HEK293 (cell line): ENCODE measurements around the gene DNAH8.

Experiments
- CTCF ChIA-PET: fragments of 350-600 bp; formaldehyde crosslinking; extraction: SDS; loops from one replicate; lab custom pipeline; 2021; ENCODE audit warnings: antibody characterized with exemption; lab: Yijun Ruan, JAX
- POLR2A ChIA-PET: fragments of 300-600 bp; formaldehyde crosslinking; extraction: SDS; loops from one replicate; lab custom pipeline; 2020; ENCODE audit warnings: antibody characterized with exemption, inconsistent platforms; lab: Yijun Ruan, JAX
- H3K27ac ChIP-seq: fragments of 200-500 bp; sonication (Bioruptor generic); 2 replicates; pipeline ENCODE4 v1.5.1; 2014; ENCODE audit warnings: low read depth, low read length, control low read depth, inconsistent platforms; ENCODE audit errors: extremely low read depth
- H3K36me3 ChIP-seq, 2 experiments: fragments of 200-500 bp in 1 of 2; sonication (Bioruptor generic) in 1 of 2; 1 replicate in 1 of 2; 2 replicates in 1 of 2; pipeline ENCODE4 v1.5.1; 2014 to 2017; ENCODE audit warnings: inconsistent platforms in 2 of 2, low read length in 2 of 2; ENCODE audit not compliant: control insufficient read depth in 2 of 2, insufficient read depth in 1 of 2
- H3K4me1 ChIP-seq: fragments of 200-500 bp; sonication (Bioruptor generic); 2 replicates; pipeline ENCODE4 v1.5.1; 2014; ENCODE audit warnings: mild to moderate bottlenecking, low read length, inconsistent platforms; ENCODE audit not compliant: control insufficient read depth, insufficient read depth
- H3K4me3 ChIP-seq: 2 replicates; pipeline ENCODE4 v1.5.1; 2011; ENCODE audit warnings: low read depth, mild to moderate bottlenecking, control low read depth, low read length, moderate library complexity
- H3K9me3 ChIP-seq: fragments of 200-500 bp; sonication (Bioruptor generic); 2 replicates; pipeline ENCODE4 v1.5.1; 2014; ENCODE audit warnings: low read depth, low read length, inconsistent platforms; ENCODE audit not compliant: control insufficient read depth, insufficient read depth
- BCL6B ChIP-seq: fragments of 450-650 bp; formaldehyde crosslinking; IDR thresholded peaks from 2 replicates; pipeline ENCODE4 v1.5.1; 2017; ENCODE audit warnings: missing biosample characterization, missing genetic modification characterization
- FEZF1 ChIP-seq: fragments of 450-650 bp; formaldehyde crosslinking; IDR thresholded peaks from 2 replicates; pipeline ENCODE4 v1.5.1; 2016; ENCODE audit warnings: missing biosample characterization, missing genetic modification characterization
- GLIS1 ChIP-seq: fragments of 450-650 bp; formaldehyde crosslinking; IDR thresholded peaks from 2 replicates; pipeline ENCODE4 v1.5.1; 2016; ENCODE audit warnings: missing biosample characterization, missing genetic modification characterization
- PATZ1 ChIP-seq: fragments of 450-650 bp; formaldehyde crosslinking; IDR thresholded peaks from 2 replicates; pipeline ENCODE4 v1.5.1; 2016; ENCODE audit warnings: missing biosample characterization, missing genetic modification characterization
- TRIM28 ChIP-seq: IDR thresholded peaks from 2 replicates; pipeline ENCODE4 v1.6.1; 2011; ENCODE audit warnings: low read length, control low read depth, borderline replicate concordance
- ZEB2 ChIP-seq: fragments of 450-650 bp; formaldehyde crosslinking; IDR thresholded peaks from 2 replicates; pipeline ENCODE4 v1.5.1; 2016; ENCODE audit warnings: missing biosample characterization, missing genetic modification characterization
- ZFP69B ChIP-seq: fragments of 450-650 bp; formaldehyde crosslinking; IDR thresholded peaks from 2 replicates; pipeline ENCODE4 v1.5.1; 2016; ENCODE audit warnings: missing biosample characterization, missing genetic modification characterization
- ZNF121 ChIP-seq: fragments of 450-650 bp; formaldehyde crosslinking; IDR thresholded peaks from 2 replicates; pipeline ENCODE4 v1.5.1; 2016; ENCODE audit warnings: missing biosample characterization, missing genetic modification characterization
- ZNF311 ChIP-seq: fragments of 450-650 bp; formaldehyde crosslinking; IDR thresholded peaks from 2 replicates; pipeline ENCODE4 v1.5.1; 2017; ENCODE audit warnings: missing biosample characterization, missing genetic modification characterization, borderline replicate concordance
- ZNF354C ChIP-seq: fragments of 450-650 bp; formaldehyde crosslinking; IDR thresholded peaks from 2 replicates; pipeline ENCODE4 v1.5.1; 2016; ENCODE audit warnings: missing biosample characterization, missing genetic modification characterization, low read depth, borderline replicate concordance
- ZNF391 ChIP-seq: fragments of 450-650 bp; formaldehyde crosslinking; IDR thresholded peaks from 2 replicates; pipeline ENCODE4 v1.5.1; 2016; ENCODE audit warnings: low read depth, missing biosample characterization, missing genetic modification characterization, borderline replicate concordance
- ZNF501 ChIP-seq: fragments of 450-650 bp; formaldehyde crosslinking; IDR thresholded peaks from 2 replicates; pipeline ENCODE4 v1.5.1; 2016; ENCODE audit warnings: missing biosample characterization, missing genetic modification characterization
- ZNF510 ChIP-seq: fragments of 450-650 bp; formaldehyde crosslinking; IDR thresholded peaks from 2 replicates; pipeline ENCODE4 v1.5.1; 2018; ENCODE audit warnings: mild to moderate bottlenecking, missing genetic modification characterization, missing biosample characterization; ENCODE audit not compliant: insufficient replicate concordance
- ZNF544 ChIP-seq: fragments of 450-650 bp; formaldehyde crosslinking; IDR thresholded peaks from 2 replicates; pipeline ENCODE4 v1.5.0; 2017; ENCODE audit warnings: missing biosample characterization, missing genetic modification characterization
- ZNF555 ChIP-seq: fragments of 450-650 bp; formaldehyde crosslinking; conservative IDR thresholded peaks from 2 replicates; pipeline ENCODE4 v1.5.1; 2017; ENCODE audit warnings: missing biosample characterization, mild to moderate bottlenecking, missing genetic modification characterization, inconsistent platforms
- ZNF571 ChIP-seq: fragments of 450-650 bp; formaldehyde crosslinking; IDR thresholded peaks from 2 replicates; pipeline ENCODE4 v1.5.0; 2017; ENCODE audit warnings: missing biosample characterization, missing genetic modification characterization
- ZNF621 ChIP-seq: fragments of 450-650 bp; formaldehyde crosslinking; IDR thresholded peaks from 2 replicates; pipeline ENCODE4 v1.5.1; 2017; ENCODE audit warnings: missing biosample characterization, missing genetic modification characterization
- ZSCAN23 ChIP-seq: fragments of 450-650 bp; formaldehyde crosslinking; IDR thresholded peaks from 2 replicates; pipeline ENCODE4 v1.5.1; 2016; ENCODE audit warnings: missing biosample characterization, missing genetic modification characterization
- TF ChIP-seq, protein P1 (sequence below): fragments of 450-650 bp; formaldehyde crosslinking; IDR thresholded peaks from 2 replicates; pipeline ENCODE4 v1.5.1; 2016; ENCODE audit warnings: missing biosample characterization, missing genetic modification characterization
- TF ChIP-seq, protein P2 (sequence below): fragments of 450-650 bp; formaldehyde crosslinking; IDR thresholded peaks from 2 replicates; pipeline ENCODE4 v1.5.1; 2016; ENCODE audit warnings: missing biosample characterization, missing genetic modification characterization, borderline replicate concordance
- TF ChIP-seq, protein P3 (sequence below): fragments of 450-650 bp; formaldehyde crosslinking; IDR thresholded peaks from 2 replicates; pipeline ENCODE4 v1.5.1; 2016; ENCODE audit warnings: missing biosample characterization, missing genetic modification characterization
- TF ChIP-seq, protein P4 (sequence below): fragments of 450-650 bp; formaldehyde crosslinking; IDR thresholded peaks from 2 replicates; pipeline ENCODE4 v1.5.1; 2016; ENCODE audit warnings: missing biosample characterization, missing genetic modification characterization

The DNAH8 gene

GRCh38 chr6:38695933-38696332, 19.2 kb upstream of the DNAH8 start:
- TF ChIP-seq ZNF501 (tag by site-specific recombination), result no peak
- TF ChIP-seq ZNF544 (tag by site-specific recombination), result no peak
- no peak for TF ChIP-seq ZNF621 (tag by site-specific recombination)
- no peak for TF ChIP-seq ZNF311 (tag by site-specific recombination)
- no peak for TF ChIP-seq ZSCAN23 (tag by site-specific recombination)
- TF ChIP-seq, all 188 proteins: peak for 0
- no peak overlapping the region for H3K27ac ChIP-seq
- H3K4me3 ChIP-seq, result no peak overlapping the region
- H3K4me1 ChIP-seq, result no peaks in the 10 kb centered on the region
- H3K9me3 ChIP-seq, result no peaks in the 10 kb centered on the region
- ChIA-PET POLR2A (no interaction called here), CTCF (interaction anchor here (1.2 kb wide), 1 partner anchor 202 kb away, joined by 4 read pairs; no protein-coding TSS in a partner anchor)
- H3K36me3 ChIP-seq, result peaks cover 7 to 33% of the 10 kb centered on the region in 2 experiments; a peak in 2 of 3 replicates

GRCh38 chr6:38696345-38696744, 18.8 kb upstream of the DNAH8 start:
- POLR2A ChIA-PET, result no interaction called here
- H3K4me3 ChIP-seq, result no peak overlapping the region
- no peaks in the 10 kb centered on the region for H3K4me1 ChIP-seq
- no peaks in the 10 kb centered on the region for H3K9me3 ChIP-seq
- H3K27ac ChIP-seq, result no peak overlapping the region
- H3K36me3 ChIP-seq, result peaks cover 7 to 37% of the 10 kb centered on the region in 2 experiments; a peak in 2 of 3 replicates
- CTCF ChIA-PET, result no interaction called here
- TF ChIP-seq ZNF571, result no peak
- TF ChIP-seq ZFP69B, result no peak
- no peak for TF ChIP-seq ZNF121 (tag by site-specific recombination)
- no peak for TF ChIP-seq ZNF391 (tag by site-specific recombination)
- TF ChIP-seq BCL6B (tag by site-specific recombination), result no peak
- no peak for TF ChIP-seq TRIM28
- TF ChIP-seq ZNF510 (tag by site-specific recombination), result no peak
- no peak for TF ChIP-seq FEZF1
- TF ChIP-seq ZNF555 (tag by site-specific recombination), result no peak
- TF ChIP-seq, protein P1, sequence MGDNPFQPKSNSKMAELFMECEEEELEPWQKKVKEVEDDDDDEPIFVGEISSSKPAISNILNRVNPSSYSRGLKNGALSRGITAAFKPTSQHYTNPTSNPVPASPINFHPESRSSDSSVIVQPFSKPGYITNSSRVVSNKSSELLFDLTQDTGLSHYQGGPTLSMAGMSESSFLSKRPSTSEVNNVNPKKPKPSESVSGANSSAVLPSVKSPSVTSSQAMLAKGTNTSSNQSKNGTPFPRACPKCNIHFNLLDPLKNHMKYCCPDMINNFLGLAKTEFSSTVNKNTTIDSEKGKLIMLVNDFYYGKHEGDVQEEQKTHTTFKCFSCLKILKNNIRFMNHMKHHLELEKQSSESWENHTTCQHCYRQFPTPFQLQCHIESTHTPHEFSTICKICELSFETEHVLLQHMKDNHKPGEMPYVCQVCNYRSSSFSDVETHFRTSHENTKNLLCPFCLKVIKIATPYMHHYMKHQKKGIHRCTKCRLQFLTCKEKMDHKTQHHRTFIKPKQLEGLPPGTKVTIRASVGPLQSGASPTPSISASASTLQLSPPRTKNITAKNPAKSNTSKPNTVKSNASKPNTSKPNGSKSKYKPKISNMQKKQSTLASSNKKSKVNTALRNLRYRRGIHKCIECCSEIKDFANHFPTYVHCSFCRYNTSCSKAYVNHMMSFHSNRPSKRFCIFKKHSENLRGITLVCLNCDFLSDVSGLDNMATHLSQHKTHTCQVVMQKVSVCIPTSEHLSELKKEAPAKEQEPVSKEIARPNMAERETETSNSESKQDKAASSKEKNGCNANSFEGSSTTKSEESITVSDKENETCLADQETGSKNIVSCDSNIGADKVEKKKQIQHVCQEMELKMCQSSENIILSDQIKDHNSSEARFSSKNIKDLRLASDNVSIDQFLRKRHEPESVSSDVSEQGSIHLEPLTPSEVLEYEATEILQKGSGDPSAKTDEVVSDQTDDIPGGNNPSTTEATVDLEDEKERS (tag by site-specific recombination), result no peak
- TF ChIP-seq, protein P2, sequence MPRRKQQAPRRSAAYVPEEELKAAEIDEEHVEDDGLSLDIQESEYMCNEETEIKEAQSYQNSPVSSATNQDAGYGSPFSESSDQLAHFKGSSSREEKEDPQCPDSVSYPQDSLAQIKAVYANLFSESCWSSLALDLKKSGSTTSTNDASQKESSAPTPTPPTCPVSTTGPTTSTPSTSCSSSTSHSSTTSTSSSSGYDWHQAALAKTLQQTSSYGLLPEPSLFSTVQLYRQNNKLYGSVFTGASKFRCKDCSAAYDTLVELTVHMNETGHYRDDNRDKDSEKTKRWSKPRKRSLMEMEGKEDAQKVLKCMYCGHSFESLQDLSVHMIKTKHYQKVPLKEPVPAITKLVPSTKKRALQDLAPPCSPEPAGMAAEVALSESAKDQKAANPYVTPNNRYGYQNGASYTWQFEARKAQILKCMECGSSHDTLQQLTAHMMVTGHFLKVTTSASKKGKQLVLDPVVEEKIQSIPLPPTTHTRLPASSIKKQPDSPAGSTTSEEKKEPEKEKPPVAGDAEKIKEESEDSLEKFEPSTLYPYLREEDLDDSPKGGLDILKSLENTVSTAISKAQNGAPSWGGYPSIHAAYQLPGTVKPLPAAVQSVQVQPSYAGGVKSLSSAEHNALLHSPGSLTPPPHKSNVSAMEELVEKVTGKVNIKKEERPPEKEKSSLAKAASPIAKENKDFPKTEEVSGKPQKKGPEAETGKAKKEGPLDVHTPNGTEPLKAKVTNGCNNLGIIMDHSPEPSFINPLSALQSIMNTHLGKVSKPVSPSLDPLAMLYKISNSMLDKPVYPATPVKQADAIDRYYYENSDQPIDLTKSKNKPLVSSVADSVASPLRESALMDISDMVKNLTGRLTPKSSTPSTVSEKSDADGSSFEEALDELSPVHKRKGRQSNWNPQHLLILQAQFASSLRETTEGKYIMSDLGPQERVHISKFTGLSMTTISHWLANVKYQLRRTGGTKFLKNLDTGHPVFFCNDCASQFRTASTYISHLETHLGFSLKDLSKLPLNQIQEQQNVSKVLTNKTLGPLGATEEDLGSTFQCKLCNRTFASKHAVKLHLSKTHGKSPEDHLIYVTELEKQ (tag by site-specific recombination), result no peak
- TF ChIP-seq, protein P3, sequence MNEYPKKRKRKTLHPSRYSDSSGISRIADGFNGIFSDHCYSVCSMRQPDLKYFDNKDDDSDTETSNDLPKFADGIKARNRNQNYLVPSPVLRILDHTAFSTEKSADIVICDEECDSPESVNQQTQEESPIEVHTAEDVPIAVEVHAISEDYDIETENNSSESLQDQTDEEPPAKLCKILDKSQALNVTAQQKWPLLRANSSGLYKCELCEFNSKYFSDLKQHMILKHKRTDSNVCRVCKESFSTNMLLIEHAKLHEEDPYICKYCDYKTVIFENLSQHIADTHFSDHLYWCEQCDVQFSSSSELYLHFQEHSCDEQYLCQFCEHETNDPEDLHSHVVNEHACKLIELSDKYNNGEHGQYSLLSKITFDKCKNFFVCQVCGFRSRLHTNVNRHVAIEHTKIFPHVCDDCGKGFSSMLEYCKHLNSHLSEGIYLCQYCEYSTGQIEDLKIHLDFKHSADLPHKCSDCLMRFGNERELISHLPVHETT (tag by site-specific recombination), result no peak
- TF ChIP-seq ZNF354C (tag by site-specific recombination), result no peak
- TF ChIP-seq GLIS1 (tag by site-specific recombination), result no peak
- no peak for TF ChIP-seq PATZ1
- no peak for TF ChIP-seq ZEB2 (tag by site-specific recombination)
- TF ChIP-seq, protein P4, sequence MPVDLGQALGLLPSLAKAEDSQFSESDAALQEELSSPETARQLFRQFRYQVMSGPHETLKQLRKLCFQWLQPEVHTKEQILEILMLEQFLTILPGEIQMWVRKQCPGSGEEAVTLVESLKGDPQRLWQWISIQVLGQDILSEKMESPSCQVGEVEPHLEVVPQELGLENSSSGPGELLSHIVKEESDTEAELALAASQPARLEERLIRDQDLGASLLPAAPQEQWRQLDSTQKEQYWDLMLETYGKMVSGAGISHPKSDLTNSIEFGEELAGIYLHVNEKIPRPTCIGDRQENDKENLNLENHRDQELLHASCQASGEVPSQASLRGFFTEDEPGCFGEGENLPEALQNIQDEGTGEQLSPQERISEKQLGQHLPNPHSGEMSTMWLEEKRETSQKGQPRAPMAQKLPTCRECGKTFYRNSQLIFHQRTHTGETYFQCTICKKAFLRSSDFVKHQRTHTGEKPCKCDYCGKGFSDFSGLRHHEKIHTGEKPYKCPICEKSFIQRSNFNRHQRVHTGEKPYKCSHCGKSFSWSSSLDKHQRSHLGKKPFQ (tag by site-specific recombination), result no peak
